ENCODE measurements around the gene PIEZO2.
"Not testable (repeated sequence)": the region's sequence is repeated elsewhere in the genome, so short reads cannot be mapped to it uniquely, and the experiment has no call there.

The PIEZO2 gene

DNA sequence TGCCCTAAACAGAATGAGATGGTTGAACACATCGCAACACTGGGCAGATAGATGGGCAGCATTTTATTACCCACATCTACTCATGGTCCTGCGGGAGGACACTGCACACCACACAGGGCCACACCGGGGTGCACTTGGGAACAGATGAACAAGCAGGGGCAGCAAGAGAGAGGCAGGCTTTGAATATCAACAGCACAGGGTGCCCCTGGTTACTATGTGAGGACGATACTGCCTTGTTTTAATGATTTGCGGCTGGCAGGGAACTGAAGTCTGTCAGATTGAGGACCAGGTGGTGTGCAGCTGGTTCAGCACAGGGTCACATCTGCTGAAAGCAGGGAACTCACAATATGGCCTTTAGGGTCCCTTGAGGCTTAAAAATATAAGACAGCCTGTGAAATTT lies 195.7 kb downstream of the PIEZO2 start:
- DNase-seq = no peak

DNA sequence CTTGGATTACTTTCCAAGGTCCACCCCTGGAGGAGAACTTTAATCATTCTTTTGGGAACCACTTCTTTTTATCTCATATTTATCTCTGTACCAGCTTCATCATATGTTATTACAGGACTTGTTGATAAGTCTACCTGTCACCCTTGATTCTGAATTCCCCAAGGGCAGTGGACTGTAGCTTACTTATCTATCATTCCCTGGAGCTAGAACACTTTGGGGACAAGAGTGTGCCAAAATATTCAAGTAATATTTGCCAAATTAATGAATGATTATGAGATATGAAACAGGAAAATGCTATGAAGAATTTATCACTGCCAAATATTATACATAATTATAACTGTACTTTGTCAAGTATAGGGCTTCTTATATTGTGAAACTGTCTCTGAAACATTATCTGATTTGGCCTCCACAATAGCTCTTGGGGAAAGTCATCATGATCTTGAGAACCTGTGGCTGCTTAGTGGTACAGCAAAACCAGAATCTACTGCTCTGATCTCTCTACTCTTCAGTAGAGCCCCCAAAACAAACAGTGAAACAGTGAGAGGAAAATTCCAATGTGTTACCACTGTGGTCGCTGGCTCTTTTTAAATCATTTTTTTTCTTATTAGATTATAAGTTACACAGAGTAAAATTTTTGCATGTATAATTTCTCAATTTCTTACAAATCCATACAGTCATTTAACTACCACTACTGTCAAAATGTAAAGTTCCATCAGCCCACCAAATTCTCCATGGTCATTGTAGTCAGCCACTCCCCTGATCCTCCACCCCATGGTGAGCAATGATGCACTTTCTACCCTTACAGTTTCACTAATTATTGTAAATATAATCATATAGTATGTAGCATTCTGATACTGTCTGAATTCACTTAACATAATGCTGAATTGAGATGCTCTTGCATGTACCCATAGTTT lies 197.5 kb downstream of the PIEZO2 start:
- no peak for DNase-seq

DNA sequence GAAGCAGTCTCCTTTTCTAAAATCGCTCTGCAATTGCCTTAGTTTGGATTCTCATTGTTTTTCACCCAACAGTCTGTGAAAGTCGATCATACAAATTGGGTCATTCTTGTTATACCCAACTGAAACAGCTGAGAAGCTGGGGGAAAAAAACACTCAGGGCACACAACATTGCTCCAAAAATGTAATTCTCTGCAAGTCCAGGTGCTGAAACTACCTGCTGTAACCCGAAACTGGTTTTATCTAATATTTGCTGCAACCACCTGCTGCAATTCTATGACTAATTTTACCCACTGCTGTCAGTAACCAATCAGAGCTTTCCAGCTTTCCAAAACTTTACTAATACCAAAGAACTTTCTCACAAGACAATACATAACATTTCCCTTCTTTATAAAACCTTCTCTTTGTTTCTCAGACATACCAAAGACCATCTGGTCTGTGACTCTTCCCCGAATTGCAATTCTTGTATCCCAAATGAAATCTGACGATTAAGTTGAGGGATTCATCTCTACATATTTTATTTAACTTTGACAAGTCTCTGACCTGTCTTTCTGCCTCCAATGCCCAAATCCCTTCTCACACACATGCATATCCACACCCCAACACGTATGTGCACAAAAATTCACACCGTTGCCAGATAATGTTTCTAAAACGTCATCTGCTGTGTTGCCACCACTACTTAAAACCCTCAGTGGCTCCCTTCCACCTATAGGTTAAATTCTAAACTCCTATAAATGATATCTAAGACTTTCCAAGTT lies 198.3 kb downstream of the PIEZO2 start:
- DNase-seq = no peak

DNA sequence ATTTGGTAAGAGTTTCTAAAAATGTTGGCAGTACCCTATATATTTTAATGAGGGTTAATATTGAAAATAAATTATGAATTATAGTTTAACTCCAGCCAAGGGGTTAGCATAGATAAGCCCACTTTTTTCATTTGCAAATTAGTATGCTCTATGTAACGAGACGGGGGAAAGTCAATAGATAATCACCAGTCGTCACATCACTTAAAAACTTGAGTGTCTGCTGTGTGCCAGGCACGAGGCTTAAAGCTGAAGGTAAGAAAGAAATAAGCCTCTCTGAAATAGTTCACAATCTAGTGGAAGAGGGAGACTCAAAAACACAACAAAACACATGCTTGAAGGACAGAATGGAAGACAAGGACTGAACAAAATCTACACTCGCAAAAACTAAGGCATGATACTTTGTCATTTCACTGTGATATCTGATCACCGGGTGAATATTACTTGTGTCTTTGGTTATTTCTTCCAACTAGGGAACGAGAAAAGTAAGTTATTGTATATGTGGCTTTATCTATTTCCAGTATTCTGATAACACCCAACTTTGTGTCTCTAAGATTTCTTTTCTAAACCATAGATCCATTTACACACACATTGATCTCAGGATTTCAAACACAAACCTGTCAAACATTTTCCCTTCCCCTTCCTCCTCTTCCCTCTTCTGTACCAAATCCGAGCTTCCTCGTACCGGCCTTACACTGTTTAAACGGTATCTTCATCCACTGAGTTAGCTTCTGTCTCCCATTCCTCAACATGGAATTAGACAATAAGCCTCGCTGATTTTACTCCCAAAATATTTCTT lies 199.1 kb downstream of the PIEZO2 start:
- no peak for DNase-seq

DNA sequence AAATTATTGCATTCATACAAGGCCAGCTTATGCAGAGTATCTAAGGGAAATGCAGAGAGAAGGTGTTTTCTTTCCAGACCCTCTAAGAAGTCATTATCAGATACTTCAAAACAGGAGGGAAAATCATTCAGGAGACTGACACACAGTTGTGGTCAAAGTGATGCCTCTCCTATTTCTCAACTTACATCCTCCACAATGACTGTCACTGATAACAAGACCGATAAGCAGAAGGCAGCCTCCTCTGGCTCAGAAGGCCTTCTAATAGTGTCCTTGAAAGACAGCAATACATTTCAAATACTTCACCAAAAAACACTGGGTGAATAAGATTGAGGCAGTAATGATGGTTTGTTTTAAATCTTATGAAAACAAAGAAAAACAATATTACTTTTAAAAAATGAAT lies 199.7 kb downstream of the PIEZO2 start:
- no peak for DNase-seq

DNA sequence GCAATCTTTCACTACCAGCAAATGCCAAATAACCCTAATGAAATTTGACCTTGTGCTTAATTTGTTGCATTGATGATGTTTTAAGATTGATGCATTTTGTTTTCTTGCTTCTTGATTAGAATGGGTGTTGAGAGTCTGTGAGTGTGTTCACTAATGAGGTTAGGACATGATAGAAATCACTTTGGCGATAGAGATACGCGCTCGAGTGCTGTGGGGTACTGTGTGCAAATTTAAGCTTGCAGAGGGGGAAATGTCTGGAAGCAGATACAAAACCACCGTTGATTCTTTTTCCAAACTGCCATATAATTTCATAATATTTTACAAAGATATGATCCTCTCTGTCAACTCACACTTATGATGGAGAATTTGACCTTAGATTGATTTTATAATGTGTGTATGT lies 200.9 kb downstream of the PIEZO2 start:
- no peak for DNase-seq

DNA sequence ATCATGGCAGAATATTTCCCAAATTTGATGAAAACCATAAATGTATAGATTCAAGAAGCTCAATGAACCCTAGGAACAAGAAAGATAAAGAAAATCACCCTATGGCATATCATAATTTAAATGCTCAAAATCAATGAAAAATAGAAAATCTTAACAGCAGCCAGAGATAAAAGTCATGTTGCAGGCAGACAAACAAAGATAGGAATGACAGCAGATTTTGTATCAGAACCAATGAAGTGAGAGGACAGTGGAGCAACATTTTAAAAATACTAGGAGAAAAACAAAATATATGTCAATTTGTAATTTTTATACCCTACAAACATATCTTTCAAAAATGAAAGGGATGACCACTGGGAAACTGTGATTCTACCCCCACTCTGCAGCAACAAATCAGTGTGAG lies 203.3 kb downstream of the PIEZO2 start:
- DNase-seq = no peak

DNA sequence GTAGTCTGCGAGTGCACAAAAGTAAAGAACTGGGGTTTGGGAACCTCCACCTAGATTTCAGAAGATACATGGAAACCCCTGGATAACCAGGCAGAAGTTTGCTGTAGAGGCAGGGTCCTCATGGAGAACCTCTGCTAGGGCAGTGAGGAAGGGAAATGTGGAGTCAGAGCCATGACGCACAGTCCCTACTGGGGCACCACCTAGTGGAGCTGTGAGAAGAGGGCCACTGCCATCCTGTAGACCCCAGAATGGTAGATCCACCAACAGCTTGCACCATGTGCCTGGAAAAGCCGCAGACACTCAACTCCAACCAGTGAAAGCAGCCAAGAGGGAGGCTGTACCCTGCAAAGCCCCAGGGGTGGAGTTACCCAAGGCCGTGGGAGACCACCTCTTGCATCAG lies 206.4 kb downstream of the PIEZO2 start:
- no peak for DNase-seq

DNA sequence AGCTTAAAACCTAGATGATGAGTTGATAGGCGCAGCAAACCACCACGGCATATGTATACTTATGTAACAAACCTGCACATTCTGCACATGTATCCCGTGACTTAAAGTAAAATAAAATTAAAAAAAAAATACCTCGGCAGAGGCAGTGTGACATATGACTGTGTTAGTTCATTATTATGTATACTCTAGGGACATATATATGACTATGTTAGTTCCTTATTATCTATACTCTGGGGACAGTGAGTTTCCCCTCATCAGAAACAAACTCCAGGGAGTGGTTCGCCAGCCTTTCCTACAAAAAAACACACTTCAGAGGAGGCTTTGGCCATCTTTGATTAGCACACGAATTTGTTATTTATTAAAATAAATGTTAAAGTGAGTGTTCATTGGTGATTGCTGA lies 209.5 kb downstream of the PIEZO2 start:
- no peak for DNase-seq

DNA sequence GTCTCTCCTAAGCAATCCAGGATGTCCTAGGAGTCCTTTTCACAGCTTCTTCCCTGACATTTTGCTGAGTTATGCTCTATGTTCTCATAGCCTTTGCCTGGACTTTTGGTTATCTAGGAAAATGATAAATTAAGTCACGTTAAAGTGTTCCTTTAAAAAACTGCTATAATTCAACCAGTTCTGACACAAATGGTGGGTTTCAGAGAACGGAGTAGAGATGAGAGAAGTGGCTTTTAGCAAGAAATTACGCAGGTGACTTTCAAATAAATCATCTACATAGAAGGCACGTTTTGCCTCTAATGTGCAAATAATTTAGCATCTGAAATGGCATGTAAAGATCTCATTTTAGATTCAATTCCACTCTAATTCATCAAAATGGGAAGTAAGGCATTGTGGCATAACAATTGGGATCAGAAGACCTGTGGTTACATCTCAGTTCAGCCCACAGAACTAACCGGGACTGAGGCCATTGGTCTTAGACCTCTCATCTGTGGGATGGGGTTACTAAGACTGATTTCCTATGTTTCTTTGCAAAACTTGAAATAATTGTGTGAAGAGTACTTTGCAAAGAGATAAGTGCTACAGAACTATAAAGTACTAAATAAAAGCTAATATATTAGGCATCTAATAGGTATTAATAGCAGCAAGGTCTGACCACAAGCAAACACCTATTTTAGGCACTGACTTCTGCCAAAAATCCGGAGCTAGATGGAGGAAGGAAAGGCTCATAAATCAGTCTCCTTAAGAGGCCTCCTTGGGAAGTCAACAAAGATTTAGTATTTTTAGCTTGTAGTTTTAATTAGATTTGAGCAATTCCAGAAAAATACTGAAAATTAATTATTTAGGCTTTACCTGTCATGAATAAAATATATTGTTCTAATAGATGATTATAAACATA lies 211.4 kb downstream of the PIEZO2 start:
- DNase-seq = no peak

DNA sequence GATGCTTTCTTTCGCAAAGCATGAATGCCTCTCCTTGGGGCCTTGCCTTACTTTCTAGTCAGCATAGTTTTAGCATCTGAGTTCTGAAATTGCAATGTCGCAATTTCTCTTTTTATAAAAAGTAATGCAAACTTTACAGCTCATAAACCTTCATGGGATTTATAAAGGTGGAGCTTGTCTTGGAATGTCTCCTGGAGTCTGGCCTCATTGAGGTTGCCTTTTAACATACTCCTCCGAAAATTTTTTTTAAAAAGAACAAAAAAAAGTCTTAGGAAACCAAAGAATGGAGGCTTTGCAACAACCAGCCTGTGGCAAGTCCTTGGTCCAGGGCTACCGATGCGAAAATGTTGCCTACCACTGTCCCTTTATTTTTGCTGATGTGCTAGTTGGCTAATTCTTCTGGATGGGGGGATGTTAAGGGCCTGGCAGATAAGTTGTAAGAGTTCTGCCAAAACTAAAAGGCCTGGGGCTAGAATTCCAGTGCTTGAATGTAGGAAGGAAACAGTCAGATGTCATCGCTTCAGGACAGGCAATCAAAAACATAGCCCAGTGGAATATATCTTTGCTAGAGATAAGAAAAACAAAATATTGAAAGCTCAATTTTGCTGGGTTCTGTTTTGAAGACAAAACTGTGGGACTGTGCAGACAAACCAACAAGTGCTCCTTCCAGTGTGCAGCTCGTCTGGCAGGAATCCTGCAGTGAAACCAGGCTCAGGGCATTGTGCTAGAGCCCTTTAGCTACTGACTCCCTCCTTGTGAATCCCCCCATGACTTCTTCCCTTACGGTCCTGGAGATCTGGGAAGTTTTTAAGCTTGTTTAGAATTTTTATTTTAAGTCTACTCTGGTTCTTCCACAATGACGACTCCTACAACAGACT lies 213.0 kb downstream of the PIEZO2 start:
- DNase-seq = no peak

DNA sequence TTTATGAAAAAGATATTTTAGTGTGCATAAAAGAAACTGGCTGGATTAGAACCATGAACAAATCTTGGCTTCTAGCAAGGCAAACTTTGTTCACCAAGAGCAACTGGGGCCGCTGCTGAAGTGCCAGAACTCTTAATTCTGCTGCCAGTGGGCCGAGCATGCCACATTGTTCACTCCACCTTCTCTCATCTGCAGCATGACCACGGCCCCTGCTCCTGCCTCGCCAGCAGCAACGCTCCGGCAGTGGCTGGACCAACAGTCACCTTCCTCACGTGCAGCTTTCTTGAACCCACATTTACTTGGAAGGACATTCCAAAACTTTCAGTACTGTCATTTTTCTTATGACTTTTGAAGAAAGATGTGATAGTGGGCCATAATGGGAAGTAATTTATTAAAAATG lies 213.8 kb downstream of the PIEZO2 start:
- no peak for DNase-seq

DNA sequence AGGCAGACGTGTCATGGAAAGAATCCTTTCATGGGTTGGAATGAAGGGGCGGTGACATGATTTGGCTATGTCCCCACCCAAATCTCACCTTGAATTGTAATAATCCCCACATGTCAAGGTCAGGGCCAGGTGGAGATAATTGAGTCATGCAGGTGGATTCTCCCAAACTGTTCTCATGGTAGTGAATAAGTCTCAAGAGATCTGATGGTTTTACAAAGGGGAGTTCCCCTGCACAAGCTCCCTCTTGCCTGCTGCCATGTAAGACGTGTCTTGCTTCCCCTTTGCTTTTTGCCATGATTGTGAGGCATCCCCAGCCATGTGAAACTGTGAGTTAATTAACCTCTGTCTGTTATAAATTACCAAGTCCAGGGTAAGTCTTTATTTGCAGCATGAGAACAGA lies 215.7 kb downstream of the PIEZO2 start:
- DNase-seq = not testable (repeated sequence)

DNA sequence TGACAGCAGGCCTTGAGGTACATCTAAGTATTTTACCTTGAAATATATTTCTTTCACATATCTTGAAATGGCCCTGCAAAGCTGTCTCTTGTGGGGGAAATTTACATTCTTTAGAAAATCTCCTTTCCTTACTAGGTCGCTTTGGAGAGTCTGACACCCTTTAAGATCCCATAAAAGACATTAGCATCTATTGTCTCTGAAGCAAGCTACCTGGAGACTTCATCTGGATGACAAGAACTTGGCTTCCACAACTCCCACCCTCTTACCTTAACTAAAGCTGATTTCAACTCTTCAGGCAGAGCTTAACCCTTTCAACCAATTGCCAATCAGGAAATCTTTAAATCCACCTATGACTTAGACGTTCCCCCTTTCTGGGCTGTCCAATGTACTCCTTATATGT lies 219.3 kb downstream of the PIEZO2 start:
- DNase-seq = no peak

DNA sequence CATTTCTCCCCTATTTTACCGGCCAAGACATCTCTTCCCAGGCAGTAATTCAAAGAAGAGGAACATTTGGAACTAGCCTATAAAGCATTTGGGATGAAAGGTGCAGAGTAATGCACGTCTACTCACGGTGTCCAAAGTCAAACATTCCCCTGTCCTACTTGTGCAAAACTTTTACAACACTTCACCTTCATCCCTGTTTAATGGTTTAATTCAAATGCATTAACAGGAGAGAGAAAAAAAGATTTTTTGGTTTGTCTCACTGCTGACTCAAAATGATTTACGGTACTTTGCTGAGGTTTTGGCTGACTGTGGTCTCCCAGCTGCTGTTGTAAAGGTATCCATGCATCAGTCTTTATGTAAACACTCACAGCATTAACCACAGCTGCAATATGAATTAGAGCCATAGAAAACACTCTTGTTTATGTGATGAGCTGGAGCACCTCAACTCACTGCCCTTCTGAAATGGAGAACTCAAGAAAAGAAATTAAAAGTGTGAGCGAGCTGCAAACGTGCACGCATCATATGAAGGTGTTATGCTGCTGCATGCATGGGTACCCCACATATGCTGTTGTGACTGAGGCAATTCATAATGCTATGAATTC lies 220.5 kb downstream of the PIEZO2 start:
- no peak for DNase-seq

DNA sequence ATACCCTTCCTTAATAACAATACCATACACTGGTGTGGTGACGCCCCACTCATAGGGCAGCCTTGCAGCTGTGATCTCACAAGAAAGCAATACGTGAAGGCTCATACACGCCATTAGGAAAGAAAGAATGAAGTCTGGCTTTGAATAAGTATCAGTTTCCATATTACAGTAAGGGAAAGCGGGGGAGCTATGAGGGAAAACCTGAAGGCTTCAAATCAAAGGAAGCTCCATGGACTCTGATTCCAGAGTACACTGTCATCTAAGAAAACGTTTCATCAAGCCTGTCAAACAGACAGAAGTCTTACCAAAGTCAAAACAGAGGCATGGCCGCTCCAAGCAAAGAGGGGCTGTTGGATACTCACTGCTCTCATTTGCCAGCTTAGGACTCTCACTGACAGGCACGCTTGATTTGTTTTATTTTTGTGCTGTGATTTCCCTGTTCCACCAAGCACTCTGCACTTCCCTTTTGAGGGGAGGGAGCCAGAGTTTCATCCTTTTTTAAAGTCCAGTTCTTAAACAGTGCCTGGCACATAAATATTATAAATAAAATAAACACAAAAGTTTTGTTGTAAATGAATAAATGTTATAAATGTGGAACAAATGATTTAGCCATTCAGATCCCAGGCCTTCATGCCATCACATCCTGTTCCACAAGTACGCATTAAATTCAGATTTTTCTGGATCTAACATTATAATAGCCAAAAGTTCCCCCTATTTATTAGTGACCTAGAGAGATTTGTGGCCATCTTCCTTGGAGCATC lies 221.2 kb downstream of the PIEZO2 start:
- DNase-seq = no peak

DNA sequence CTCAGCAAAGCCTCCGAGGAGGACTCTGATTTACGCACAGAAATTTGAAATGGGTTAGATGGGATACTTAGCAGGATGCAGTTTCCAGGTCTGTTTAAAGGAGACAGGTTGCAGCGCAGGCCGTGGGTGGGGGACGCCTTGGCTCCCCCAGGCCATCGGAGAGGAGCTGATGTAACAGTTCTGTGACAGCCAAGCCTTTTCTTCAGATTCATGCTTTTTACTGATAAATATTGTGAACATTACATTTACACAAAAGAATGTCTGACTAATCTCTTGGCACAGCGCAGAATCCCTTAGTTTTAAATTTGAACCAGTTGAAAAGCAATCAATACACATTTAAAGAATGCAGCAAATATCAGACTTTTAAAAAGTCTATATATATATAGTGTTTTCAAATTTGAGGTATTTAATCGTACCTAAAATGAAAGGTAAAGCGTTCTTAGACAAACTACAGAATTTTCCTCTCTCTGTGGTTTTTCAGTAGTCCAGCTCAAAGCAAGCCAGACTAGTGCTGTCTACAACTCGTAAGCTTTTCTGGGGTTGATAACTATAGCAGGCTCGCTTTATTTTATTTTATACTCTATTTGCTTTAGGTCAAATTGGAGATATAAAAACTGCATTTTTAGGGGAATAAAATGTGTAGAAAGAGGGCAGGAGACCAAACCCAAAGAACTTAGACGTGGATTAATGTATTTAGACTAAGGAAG lies 221.9 kb downstream of the PIEZO2 start:
- DNase-seq = no peak

DNA sequence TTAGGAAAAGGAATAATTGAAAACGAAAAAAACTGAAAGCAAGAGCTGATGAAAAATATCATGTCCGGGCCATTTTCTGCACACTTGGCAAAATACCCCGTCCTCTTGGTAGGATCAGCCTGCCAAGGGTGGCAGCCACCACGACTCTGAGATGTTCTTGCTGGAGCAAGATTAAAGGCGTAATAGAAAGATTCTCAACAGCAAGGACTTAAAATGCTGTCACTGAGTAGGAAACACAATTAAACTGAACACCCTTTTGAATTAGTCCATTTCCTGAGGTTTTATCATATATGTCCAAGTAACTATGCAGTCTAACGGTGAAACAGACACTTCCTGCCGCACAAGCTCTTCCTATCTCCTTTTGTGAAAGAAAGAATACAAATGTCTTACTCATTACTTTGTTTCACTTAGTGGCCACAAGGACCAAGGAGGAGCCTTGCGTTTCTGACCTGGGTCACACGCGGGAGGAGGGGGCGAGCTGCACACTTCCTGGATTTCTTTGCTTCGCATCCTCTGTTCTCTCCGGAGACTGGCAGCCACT lies 222.7 kb downstream of the PIEZO2 start:
- DNase-seq = no peak

DNA sequence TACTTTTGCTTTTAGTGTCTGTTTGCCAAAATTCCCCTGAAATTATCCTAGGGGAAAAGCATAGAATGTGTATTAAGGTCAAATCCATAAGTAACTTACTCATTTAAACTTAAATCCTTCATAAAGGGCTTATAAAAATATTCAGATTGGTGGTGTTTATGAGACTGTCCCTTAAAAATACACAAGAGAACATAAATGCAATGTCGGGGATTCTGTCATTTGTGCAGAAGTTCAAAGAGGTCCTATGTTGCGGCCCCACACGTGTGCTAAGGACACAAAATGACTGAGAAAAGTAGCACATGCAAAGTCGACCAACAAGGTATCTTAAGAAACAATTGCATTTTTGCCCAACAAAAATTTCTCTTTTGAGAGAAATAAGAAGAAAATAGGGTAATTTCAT lies 225.1 kb downstream of the PIEZO2 start:
- DNase-seq = no peak

Data from midbrain (tissue), 1 donor.